Measurements from ENCODE around the gene GLI1. TPM values are rescaled to one million over a fixed set of nuclear protein-coding genes. Genes with fewer than 3 reads are reported as not detected.
"Not testable (repeated sequence)": the region's sequence is repeated elsewhere in the genome, so short reads cannot be mapped to it uniquely, and the experiment has no call there.

Gene GLI1
- total RNA-seq, 1 donor from 2014 or later, result 1.3 TPM

- no peaks in the 10 kb centered on the region for H3K27me3 Mint-ChIP-seq
- peaks cover 26% of the 10 kb centered on the region for H3K4me1 Mint-ChIP-seq
- no peak overlapping the region for H3K27ac Mint-ChIP-seq
- no peak for TF ChIP-seq CTCF (IDR thresholded peaks at IDR 0.05)
- DNase-seq (no peak), ATAC-seq (ENCODE audit: low read depth) (no peak)
- H3K9me3 Mint-ChIP-seq, result no peaks in the 10 kb centered on the region
- ChIA-PET POLR2A (no interaction called here), CTCF (interaction anchor here (0.9 to 3.5 kb wide), 3 partner anchors 19 to 26 kb away, joined by 3 to 16 read pairs (median 5); partner anchors contain the start of genes GLI1 and INHBE)
- intact Hi-C loops (cut with micrococcal nuclease), result loop anchor here (10.0 kb wide), 1 partner anchor 749 kb away; the partner anchor contains the start of gene PTGES3
- no peak overlapping the region for H3K4me3 Mint-ChIP-seq
- peaks cover 7% of the 10 kb centered on the region for H3K36me3 Mint-ChIP-seq (ENCODE audit: low read depth)
These were observed 26.2 kb upstream of the GLI1 start for GRCh38 chr12:57433370-57433769.

GRCh38 chr12:57434517-57435223, 24.9 kb upstream of the GLI1 start, which contains the start of gene INHBC:
Gene INHBC, plus strand, starts transcription at chr12:57434784. Its CDS starts 103 bp downstream, at chr12:57434887.
- DNase-seq (no peak), ATAC-seq (ENCODE audit: low read depth) (no peak)
- H3K9me3 Mint-ChIP-seq, result no peaks in the 10 kb centered on the region
- H3K4me1 Mint-ChIP-seq, result peaks cover 16% of the 10 kb centered on the region
- H3K36me3 Mint-ChIP-seq (ENCODE audit: low read depth), result peaks cover 7% of the 10 kb centered on the region
- no peak for TF ChIP-seq CTCF (IDR thresholded peaks at IDR 0.05)
- H3K4me3 Mint-ChIP-seq, result no peak within 1 kb of the TSS
- ChIA-PET CTCF (interaction anchor here (2.2 to 3.5 kb wide), 2 partner anchors 18 to 20 kb away, joined by 5 to 16 read pairs; partner anchors contain the start of gene INHBE), POLR2A (no interaction called here)
- H3K27ac Mint-ChIP-seq, result no peak within 1 kb of the TSS
- intact Hi-C loops (cut with micrococcal nuclease), result loop anchor here (10.0 kb wide), 1 partner anchor 750 kb away; the partner anchor contains the start of gene PTGES3
- H3K27me3 Mint-ChIP-seq, result no peaks in the 10 kb centered on the region

GRCh38 chr12:57435293-57435692, 24.3 kb upstream of the GLI1 start:
- Mint-ChIP-seq H3K9me3 (no peaks in the 10 kb centered on the region), H3K27ac (no peak overlapping the region), H3K27me3 (no peaks in the 10 kb centered on the region), H3K4me3 (no peak overlapping the region), H3K36me3 (ENCODE audit: low read depth) (peaks cover 3% of the 10 kb centered on the region), H3K4me1 (peaks cover 11% of the 10 kb centered on the region)
- ChIA-PET CTCF (interaction anchor here (3.5 kb wide), 1 partner anchor 17 kb away, joined by 16 read pairs; no protein-coding TSS in a partner anchor), POLR2A (no interaction called here)
- ATAC-seq (ENCODE audit: low read depth) (no peak), DNase-seq (no peak)
- intact Hi-C loops (cut with micrococcal nuclease), result loop anchor here (10.0 kb wide), 1 partner anchor 750 kb away; the partner anchor contains the start of gene PTGES3
- TF ChIP-seq CTCF (IDR thresholded peaks at IDR 0.05), result no peak

GRCh38 chr12:57438400-57438799, 21.2 kb upstream of the GLI1 start:
- ChIA-PET CTCF (no interaction called here), POLR2A (interaction anchor here (0.6 kb wide), 1 partner anchor 1273 kb away, joined by 3 read pairs; no protein-coding TSS in a partner anchor)
- TF ChIP-seq CTCF (IDR thresholded peaks at IDR 0.05), result no peak
- Mint-ChIP-seq H3K4me3 (no peak overlapping the region), H3K27me3 (peaks cover 3% of the 10 kb centered on the region), H3K36me3 (ENCODE audit: low read depth) (no peaks in the 10 kb centered on the region), H3K4me1 (no peaks in the 10 kb centered on the region), H3K9me3 (peaks cover 5% of the 10 kb centered on the region), H3K27ac (no peak overlapping the region)
- DNase-seq, result no peak
- intact Hi-C loops (cut with micrococcal nuclease), result loop anchor here (10.0 kb wide), 1 partner anchor 754 kb away; the partner anchor contains the start of gene PTGES3
- no peak for ATAC-seq (ENCODE audit: low read depth)

GRCh38 chr12:57439762-57440266, 19.8 kb upstream of the GLI1 start:
- DNase-seq, result no peak
- intact Hi-C loops (cut with micrococcal nuclease), result loop anchor here (10.0 kb wide), 1 partner anchor 755 kb away; the partner anchor contains the start of gene PTGES3
- ChIA-PET POLR2A (interaction anchor here (0.7 kb wide), 1 partner anchor 21 kb away, joined by 7 read pairs; no protein-coding TSS in a partner anchor), CTCF (interaction anchor here (0.6 to 0.7 kb wide), 2 partner anchors 12 to 22 kb away, joined by 3 read pairs; no protein-coding TSS in a partner anchor)
- no peak for TF ChIP-seq CTCF (IDR thresholded peaks at IDR 0.05)
- Mint-ChIP-seq H3K27me3 (peaks cover 3% of the 10 kb centered on the region), H3K9me3 (peaks cover 5% of the 10 kb centered on the region), H3K4me3 (no peak overlapping the region), H3K27ac (no peak overlapping the region), H3K4me1 (no peaks in the 10 kb centered on the region), H3K36me3 (ENCODE audit: low read depth) (no peaks in the 10 kb centered on the region)
- no peak for ATAC-seq (ENCODE audit: low read depth)

- POLR2A ChIA-PET; H3K9me3 Mint-ChIP-seq; H3K4me3 Mint-ChIP-seq; H3K36me3 Mint-ChIP-seq (ENCODE audit: low read depth); H3K4me1 Mint-ChIP-seq; ATAC-seq (ENCODE audit: low read depth); H3K27me3 Mint-ChIP-seq; CTCF ChIA-PET; intact Hi-C loops (cut with micrococcal nuclease); H3K27ac Mint-ChIP-seq; DNase-seq: not testable (repeated sequence)
These were observed 18.2 kb upstream of the GLI1 start for GRCh38 chr12:57441393-57441792.

Measured in activated B cell treated with CpG ODN at 0.5 μM for 24 hours (primary cell).